NCI-H226 (cell line): ENCODE measurements around the gene ZNF454.

Source experiments
- DNase-seq: peaks from one replicate; pipeline ENCODE4 v3.0.0-alpha.2; 2015

Gene ZNF454

GRCh38 chr5:178993955-178994579 lies 53.1 kb downstream of the ZNF454 start:
- DNase-seq, result no peak

GRCh38 chr5:178994580-178995340 lies 53.8 kb downstream of the ZNF454 start, which contains the start of gene GRM6:
Gene GRM6 (minus strand): TSS chr5:178995320. CDS start chr5:178994944, 376 bp downstream.
- no peak for DNase-seq

- no peak for DNase-seq
Measured at GRCh38 chr5:178995341-178995690, 54.3 kb downstream of the ZNF454 start.

- no peak for DNase-seq
Measured at GRCh38 chr5:178996156-178996555, 55.2 kb downstream of the ZNF454 start.

GRCh38 chr5:178997191-178997590 lies 56.2 kb downstream of the ZNF454 start:
- no peak for DNase-seq

- no peak for DNase-seq
Measured at GRCh38 chr5:178998441-178998840, 57.4 kb downstream of the ZNF454 start.

- DNase-seq, result no peak
Measured at GRCh38 chr5:179006564-179006963, 65.6 kb downstream of the ZNF454 start.

GRCh38 chr5:179008667-179009066 lies 67.7 kb downstream of the ZNF454 start:
- DNase-seq, result no peak
